H1 (cell line): ENCODE measurements around the gene ETV2. TPM values are rescaled to one million over a fixed set of nuclear protein-coding genes. Genes with fewer than 3 reads are reported as not detected.

Experiments used
- CTCF ChIA-PET: fragments of 300-600 bp; sonication (Branson Sonifier 250); formaldehyde crosslinking; loops from one replicate; lab custom pipeline; 2021; ENCODE audit not compliant: partially characterized antibody; lab: Charles Lee
- POLR2A ChIA-PET: fragments of 300-600 bp; sonication (Branson Sonifier 250); formaldehyde crosslinking; loops from one replicate; lab custom pipeline; 2021; ENCODE audit warnings: inconsistent platforms; ENCODE audit not compliant: partially characterized antibody; lab: Charles Lee
- DNase-seq, 2 experiments: peaks; one replicate each; pipeline versions ENCODE4 v3.0.0 to v3.0.0-alpha.2; 2010 to 2022; ENCODE audit warnings: low spot score in 2 of 2, low read depth in 1 of 2, mixed read lengths in 1 of 2
- FAIRE-seq: peaks from 2 replicates; lab custom pipeline; 2011; peaks lifted over from hg19 to GRCh38; lab: Jason Lieb, UNC
- H2AFZ ChIP-seq: 2 replicates; pipeline ENCODE4 v1.8.1; 2012; ENCODE audit warnings: low read length, inconsistent platforms
- H2AK5ac ChIP-seq: 2 replicates; pipeline ENCODE4 v1.6.1; 2013; ENCODE audit warnings: low read depth, low read length
- H2BK120ac ChIP-seq: replicated peaks from 2 replicates; pipeline ENCODE3; 2013; ENCODE audit warnings: low read depth, low read length, inconsistent platforms
- H2BK12ac ChIP-seq: 2 replicates; pipeline ENCODE4 v1.6.1; 2013; ENCODE audit warnings: low read depth, low read length
- H2BK15ac ChIP-seq: 2 replicates; pipeline ENCODE4 v1.6.1; 2013; ENCODE audit warnings: low read length
- H2BK20ac ChIP-seq: 2 replicates; pipeline ENCODE4 v1.6.1; 2013; ENCODE audit warnings: low read length
- H2BK5ac ChIP-seq: 2 replicates; pipeline ENCODE4 v1.6.1; 2013; ENCODE audit warnings: low read depth, low read length
- H3K14ac ChIP-seq: 2 replicates; pipeline ENCODE4 v1.6.1; 2013; ENCODE audit warnings: inconsistent platforms; ENCODE audit not compliant: insufficient read length
- H3K18ac ChIP-seq: 2 replicates; pipeline ENCODE4 v1.6.1; 2013; ENCODE audit warnings: low read length; ENCODE audit errors: extremely low read depth
- H3K23ac ChIP-seq: 2 replicates; pipeline ENCODE4 v1.6.1; 2013; ENCODE audit warnings: inconsistent platforms; ENCODE audit not compliant: insufficient read length
- H3K23me2 ChIP-seq: 2 replicates; pipeline ENCODE4 v1.6.1; 2013; ENCODE audit warnings: low read depth, low read length
- H3K27ac ChIP-seq: 2 replicates; pipeline ENCODE4 v1.6.1; 2011; ENCODE audit warnings: low read depth, low read length, inconsistent platforms
- H3K27me3 ChIP-seq, 4 experiments: replicated peaks in 1 of 4; 1 replicate in 1 of 4; 2 replicates in 3 of 4; pipeline versions ENCODE4 v1.6.1 to v1.8.1; 2011 to 2013; ENCODE audit warnings: low read length in 3 of 4, mild to moderate bottlenecking in 3 of 4, inconsistent platforms in 2 of 4, mixed read lengths in 2 of 4, moderate library complexity in 1 of 4; ENCODE audit not compliant: control insufficient read depth in 3 of 4, insufficient read depth in 3 of 4; ENCODE audit errors: extremely low read depth in 1 of 4
- H3K36me3 ChIP-seq, 4 experiments: 2 replicates each; pipeline versions ENCODE4 v1.6.1 to v1.8.1; 2011 to 2013; ENCODE audit warnings: mild to moderate bottlenecking in 4 of 4, low read length in 3 of 4, moderate library complexity in 2 of 4, control low read depth in 1 of 4, inconsistent platforms in 1 of 4; ENCODE audit not compliant: insufficient read depth in 4 of 4, control insufficient read depth in 2 of 4
- H3K4ac ChIP-seq: replicated peaks from 2 replicates; pipeline ENCODE3; 2013; ENCODE audit warnings: low read length, low read depth, mixed read lengths, inconsistent platforms; ENCODE audit not compliant: insufficient read length
- H3K4me1 ChIP-seq, 4 experiments: replicated peaks in 1 of 4; 1 replicate in 1 of 4; 2 replicates in 3 of 4; pipeline versions ENCODE4 v1.6.1 to v1.8.1; 2011 to 2013; ENCODE audit warnings: low read length in 3 of 4, inconsistent platforms in 2 of 4, mixed read lengths in 1 of 4; ENCODE audit not compliant: insufficient read depth in 4 of 4, control insufficient read depth in 3 of 4
- H3K4me2 ChIP-seq, 2 experiments: 2 replicates each; pipeline versions ENCODE4 v1.6.1 to v1.8.1; 2011 to 2013; ENCODE audit warnings: low read depth in 2 of 2, low read length in 2 of 2, control low read depth in 1 of 2, inconsistent platforms in 1 of 2, mild to moderate bottlenecking in 1 of 2; ENCODE audit not compliant: insufficient read depth in 1 of 2
- H3K4me3 ChIP-seq, 4 experiments: fragments of 200-600, 300-600 bp in 1 of 4; sonication (generic), shearing (Covaris generic), sonication (Bioruptor Twin) in 1 of 4; 2 replicates each; pipeline versions ENCODE4 v1.5.1 to v1.8.1; 2011 to 2016; ENCODE audit warnings: low read length in 4 of 4, low read depth in 3 of 4, control low read depth in 2 of 4, inconsistent platforms in 2 of 4, mild to moderate bottlenecking in 2 of 4, mixed read lengths in 1 of 4, moderate library complexity in 1 of 4; ENCODE audit not compliant: insufficient read depth in 2 of 4; ENCODE audit errors: extremely low read depth in 1 of 4
- H3K56ac ChIP-seq: replicated peaks from 2 replicates; pipeline ENCODE3; 2013; ENCODE audit warnings: low read depth, mild to moderate bottlenecking, mixed read lengths, low read length, inconsistent platforms; ENCODE audit not compliant: insufficient read length
- H3K79me1 ChIP-seq: 2 replicates; pipeline ENCODE4 v1.6.1; 2013; ENCODE audit warnings: low read depth, low read length, control low read depth
- H3K79me2 ChIP-seq, 2 experiments: 2 replicates each; pipeline versions ENCODE4 v1.6.1 to v1.8.1; 2012 to 2013; ENCODE audit warnings: low read length in 2 of 2, mild to moderate bottlenecking in 2 of 2, inconsistent platforms in 1 of 2; ENCODE audit not compliant: insufficient read depth in 2 of 2, control insufficient read depth in 1 of 2
- H3K9ac ChIP-seq, 4 experiments: replicated peaks in 1 of 4; 1 replicate in 1 of 4; 2 replicates in 3 of 4; pipeline versions ENCODE4 v1.6.1 to v1.8.1; 2011 to 2013; ENCODE audit warnings: low read depth in 3 of 4, low read length in 3 of 4, control low read depth in 2 of 4, mild to moderate bottlenecking in 2 of 4, moderate library complexity in 2 of 4, inconsistent platforms in 1 of 4; ENCODE audit errors: extremely low read depth in 1 of 4
- H3K9me3 ChIP-seq, 2 experiments: 2 replicates each; pipeline versions ENCODE4 v1.6.1 to v1.8.1; 2012 to 2013; ENCODE audit warnings: mild to moderate bottlenecking in 2 of 2, moderate library complexity in 2 of 2, control low read depth in 1 of 2, inconsistent platforms in 1 of 2, low read depth in 1 of 2, low read length in 1 of 2, mixed read lengths in 1 of 2; ENCODE audit not compliant: insufficient read depth in 2 of 2
- H4K20me1 ChIP-seq, 2 experiments: replicated peaks in 1 of 2; 2 replicates each; pipeline versions ENCODE3 to v1.8.1; 2011 to 2013; ENCODE audit warnings: inconsistent platforms in 2 of 2, low read length in 2 of 2, mild to moderate bottlenecking in 1 of 2; ENCODE audit not compliant: insufficient read depth in 2 of 2, control insufficient read depth in 1 of 2
- H4K5ac ChIP-seq: 2 replicates; pipeline ENCODE4 v1.6.1; 2013; ENCODE audit warnings: low read length, low read depth, mixed read lengths, inconsistent platforms; ENCODE audit not compliant: insufficient read length
- H4K8ac ChIP-seq: 2 replicates; pipeline ENCODE4 v1.8.0; 2013; ENCODE audit warnings: mild to moderate bottlenecking, moderate library complexity, low read length, inconsistent platforms; ENCODE audit not compliant: insufficient read depth; ENCODE audit errors: extremely low read depth
- H4K91ac ChIP-seq: replicated peaks from 2 replicates; pipeline ENCODE3; 2013; ENCODE audit warnings: low read length, mixed read lengths, inconsistent platforms; ENCODE audit not compliant: insufficient read length
- EGR1 ChIP-seq: IDR thresholded peaks from 2 replicates; pipeline ENCODE4 v1.6.1; 2011; ENCODE audit warnings: low read depth, low read length, borderline replicate concordance
- EP300 ChIP-seq, 2 experiments: IDR thresholded peaks; 1 replicate in 1 of 2; 2 replicates in 1 of 2; pipeline ENCODE4 v1.6.1; 2011 to 2012; ENCODE audit warnings: low read depth in 2 of 2, low read length in 2 of 2, mild to moderate bottlenecking in 2 of 2, borderline replicate concordance in 1 of 2, inconsistent platforms in 1 of 2, moderate library complexity in 1 of 2
- JUN ChIP-seq: IDR thresholded peaks from 2 replicates; pipeline ENCODE4 v1.6.1; 2011; ENCODE audit warnings: low read depth, mild to moderate bottlenecking, improper control_type of control experiment, low read length
- JUND ChIP-seq: IDR thresholded peaks from 2 replicates; pipeline ENCODE4 v1.6.1; 2011; ENCODE audit warnings: mild to moderate bottlenecking, improper control_type of control experiment, low read length
- NRF1 ChIP-seq: IDR thresholded peaks from 2 replicates; pipeline ENCODE4 v1.6.1; 2011; ENCODE audit warnings: mild to moderate bottlenecking, low read depth, low read length, improper control_type of control experiment
- POLR2A ChIP-seq, 2 experiments: IDR thresholded peaks; 1 replicate in 1 of 2; 2 replicates in 1 of 2; pipeline ENCODE4 v1.6.1; 2011; ENCODE audit warnings: low read depth in 2 of 2, low read length in 2 of 2, mild to moderate bottlenecking in 2 of 2; ENCODE audit errors: control extremely low read depth in 1 of 2
- SIN3A ChIP-seq, 2 experiments: IDR thresholded peaks in 1 of 2; conservative IDR thresholded peaks in 1 of 2; 2 replicates each; pipeline ENCODE4 v1.6.1; 2011 to 2012; ENCODE audit warnings: low read length in 2 of 2, improper control_type of control experiment in 1 of 2, low read depth in 1 of 2, mild to moderate bottlenecking in 1 of 2
- SP1 ChIP-seq: IDR thresholded peaks from 2 replicates; pipeline ENCODE4 v1.6.1; 2011; ENCODE audit warnings: low read depth, low read length
- SUZ12 ChIP-seq: fragments of 200-600 bp; sonication (generic); IDR thresholded peaks from 2 replicates; pipeline ENCODE4 v1.6.1; 2012; ENCODE audit warnings: mild to moderate bottlenecking, inconsistent platforms, low read length, moderate library complexity, mixed read lengths
- YY1 ChIP-seq: IDR thresholded peaks from 2 replicates; pipeline ENCODE4 v1.6.1; 2011; ENCODE audit warnings: low read depth, mild to moderate bottlenecking, low read length
- WGBS, 2 experiments: shearing (Covaris generic) in 1 of 2; methylation state at CpG; one replicate each; pipeline versions ENCODE4 v1.1.6 to v1.1.7; 2013 to 2015; ENCODE audit warnings: low lambda C conversion rate in 2 of 2, mixed read lengths in 2 of 2, inconsistent platforms in 1 of 2, low coverage in 1 of 2, missing lambda C conversion rate in 1 of 2; ENCODE audit not compliant: insufficient replicate concordance in 2 of 2, insufficient coverage in 1 of 2, insufficient read length in 1 of 2; ENCODE audit errors: extremely low coverage in 1 of 2, missing lambda C conversion rate in 1 of 2; 5-methylcytosine and 5-hydroxymethylcytosine counted together
- polyA plus RNA-seq, 7 experiments: library from polyadenylated mRNA; depleted of rRNA in 3 of 7; stranded (reverse) in 5 of 7; unstranded in 2 of 7; fragments of >200 nt in 5 of 7; fragments of 200-250 nt in 2 of 7; gene quantifications; 1 replicate in 5 of 7; 2 replicates in 1 of 7; 4 replicates in 1 of 7; pipeline versions ENCODE4 v1.2.1 to v1.2.3, GENCODE V29; 2011 to 2013; ENCODE audit warnings: missing spikeins in 2 of 7, mixed read lengths in 2 of 7
- total RNA-seq: library from RNA; stranded (reverse); fragmentation: NEBNext Ultra II Directional; extraction: Animal tissue kit (Norgen Biotek cat#: 25700); gene quantifications from 2 replicates; pipeline ENCODE4 v1.2.1, GENCODE V29; 2021
- TF ChIP-seq, protein P1 (sequence below): IDR thresholded peaks from 2 replicates; pipeline ENCODE4 v1.6.1; 2012; ENCODE audit warnings: low read length, inconsistent platforms
- TF ChIP-seq, protein P2 (sequence below): IDR thresholded peaks from 2 replicates; pipeline ENCODE4 v1.6.1; 2011; ENCODE audit warnings: low read length, improper control_type of control experiment

ETV2 gene
- total and polyA plus RNA-seq, 2 of the 8 experiments (the other 6 are each of a cell fraction or from before 2014, with no cell fraction given), result 0.88 to 1.3 TPM

DNA sequence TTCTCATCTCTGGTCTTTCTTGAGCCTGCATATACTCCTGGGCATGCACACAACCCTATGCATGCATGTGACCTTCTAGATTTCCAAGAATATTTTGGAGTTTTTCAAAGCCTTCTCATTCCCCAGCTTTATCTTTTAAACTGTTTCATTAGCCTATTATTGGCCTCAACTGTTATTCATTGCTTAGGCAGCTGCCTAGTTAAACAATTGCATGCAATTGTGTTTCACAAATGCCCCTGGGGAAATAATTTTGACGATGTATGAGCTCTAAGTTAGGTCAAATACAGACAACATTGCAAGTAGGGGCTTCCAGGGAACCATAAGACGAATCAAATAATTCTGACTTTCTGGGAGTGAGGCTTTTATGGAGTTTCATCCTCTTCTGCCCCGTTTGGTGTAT, 22.4 kb downstream of the ETV2 start:
- H4K5ac ChIP-seq, result no peak overlapping the region
- peaks cover 0 to 4% (median 1%) of the 10 kb centered on the region in 4 experiments; a peak in 1 of 8 replicates for H3K36me3 ChIP-seq
- no peak overlapping the region for H3K14ac ChIP-seq
- ChIA-PET POLR2A (interaction anchor here (0.8 to 1.5 kb wide), 2 partner anchors 16 to 40 kb away, joined by 3 read pairs; partner anchors contain the start of gene COX6B1), CTCF (interaction anchor here (0.9 to 1.3 kb wide), 3 partner anchors 10 to 107 kb away, joined by 3 read pairs; no protein-coding TSS in a partner anchor)
- no peaks in the 10 kb centered on the region for H3K27me3 ChIP-seq
- H3K79me2 ChIP-seq, result no peaks in the 10 kb centered on the region
- no peak overlapping the region for H3K4me3 ChIP-seq
- no peak overlapping the region for H3K4me2 ChIP-seq
- no peak overlapping the region for H3K27ac ChIP-seq
- no peaks in the 10 kb centered on the region for H3K9me3 ChIP-seq
- no peak overlapping the region for H3K23ac ChIP-seq
- H3K18ac ChIP-seq, result no peak overlapping the region
- H3K4ac ChIP-seq, result no peak overlapping the region
- H3K79me1 ChIP-seq, result no peaks in the 10 kb centered on the region; the same call in 1 of the 2 replicates
- H4K8ac ChIP-seq, result no peak overlapping the region
- no peaks in the 10 kb centered on the region for H4K20me1 ChIP-seq
- no peak overlapping the region for H4K91ac ChIP-seq
- H3K9ac ChIP-seq, result no peak overlapping the region
- 89% methylated on average over 3 of the region's 3 CpGs; no CpG with 5 or more reads in 1 of the 2 experiments for WGBS, 2 experiments
- DNase-seq (no peak), FAIRE-seq (no peak)
- H2BK120ac ChIP-seq, result no peak overlapping the region
- H2BK12ac ChIP-seq, result no peak overlapping the region
- no peak overlapping the region for H2BK15ac ChIP-seq
- no peak overlapping the region for H2AK5ac ChIP-seq
- no peak overlapping the region for H2BK20ac ChIP-seq
- no peak overlapping the region for H2BK5ac ChIP-seq
- H3K4me1 ChIP-seq, result no peaks in the 10 kb centered on the region
- H3K23me2 ChIP-seq, result no peaks in the 10 kb centered on the region
- no peak overlapping the region for H3K56ac ChIP-seq
- no peak overlapping the region for H2AFZ ChIP-seq
- TF ChIP-seq SP1 (no peak), NRF1 (no peak), EP300 (IDR thresholded peaks at IDR 0.05; ENCODE audit: borderline replicate concordance in 1 of 2, low read depth in 2 of 2, low read length in 2 of 2) (no peak), POLR2A (IDR thresholded peaks at IDR 0.05; ENCODE audit: control extremely low read depth in 1 of 2, low read depth in 2 of 2, low read length in 2 of 2) (no peak), EGR1 (no peak), JUN (no peak), JUND (no peak), SIN3A (conservative IDR thresholded peaks at IDR 0.05 in 1 of 2, IDR thresholded peaks at IDR 0.05 in 1 of 2; ENCODE audit: low read depth in 1 of 2, low read length in 2 of 2) (no peak), YY1 (no peak), SUZ12 (no peak)
- TF ChIP-seq, protein P1, sequence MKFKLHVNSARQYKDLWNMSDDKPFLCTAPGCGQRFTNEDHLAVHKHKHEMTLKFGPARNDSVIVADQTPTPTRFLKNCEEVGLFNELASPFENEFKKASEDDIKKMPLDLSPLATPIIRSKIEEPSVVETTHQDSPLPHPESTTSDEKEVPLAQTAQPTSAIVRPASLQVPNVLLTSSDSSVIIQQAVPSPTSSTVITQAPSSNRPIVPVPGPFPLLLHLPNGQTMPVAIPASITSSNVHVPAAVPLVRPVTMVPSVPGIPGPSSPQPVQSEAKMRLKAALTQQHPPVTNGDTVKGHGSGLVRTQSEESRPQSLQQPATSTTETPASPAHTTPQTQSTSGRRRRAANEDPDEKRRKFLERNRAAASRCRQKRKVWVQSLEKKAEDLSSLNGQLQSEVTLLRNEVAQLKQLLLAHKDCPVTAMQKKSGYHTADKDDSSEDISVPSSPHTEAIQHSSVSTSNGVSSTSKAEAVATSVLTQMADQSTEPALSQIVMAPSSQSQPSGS, result no peak
- TF ChIP-seq, protein P2, sequence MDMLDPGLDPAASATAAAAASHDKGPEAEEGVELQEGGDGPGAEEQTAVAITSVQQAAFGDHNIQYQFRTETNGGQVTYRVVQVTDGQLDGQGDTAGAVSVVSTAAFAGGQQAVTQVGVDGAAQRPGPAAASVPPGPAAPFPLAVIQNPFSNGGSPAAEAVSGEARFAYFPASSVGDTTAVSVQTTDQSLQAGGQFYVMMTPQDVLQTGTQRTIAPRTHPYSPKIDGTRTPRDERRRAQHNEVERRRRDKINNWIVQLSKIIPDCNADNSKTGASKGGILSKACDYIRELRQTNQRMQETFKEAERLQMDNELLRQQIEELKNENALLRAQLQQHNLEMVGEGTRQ, result no peak
